Cerebellar cortex (tissue), 1 donor: Measurements from ENCODE around the gene SH3BP4.

Source experiments
- DNase-seq: peaks from one replicate; pipeline ENCODE4 v3.0.0-alpha.2; 2015; ENCODE audit warnings: low spot score

SH3BP4 gene

DNA sequence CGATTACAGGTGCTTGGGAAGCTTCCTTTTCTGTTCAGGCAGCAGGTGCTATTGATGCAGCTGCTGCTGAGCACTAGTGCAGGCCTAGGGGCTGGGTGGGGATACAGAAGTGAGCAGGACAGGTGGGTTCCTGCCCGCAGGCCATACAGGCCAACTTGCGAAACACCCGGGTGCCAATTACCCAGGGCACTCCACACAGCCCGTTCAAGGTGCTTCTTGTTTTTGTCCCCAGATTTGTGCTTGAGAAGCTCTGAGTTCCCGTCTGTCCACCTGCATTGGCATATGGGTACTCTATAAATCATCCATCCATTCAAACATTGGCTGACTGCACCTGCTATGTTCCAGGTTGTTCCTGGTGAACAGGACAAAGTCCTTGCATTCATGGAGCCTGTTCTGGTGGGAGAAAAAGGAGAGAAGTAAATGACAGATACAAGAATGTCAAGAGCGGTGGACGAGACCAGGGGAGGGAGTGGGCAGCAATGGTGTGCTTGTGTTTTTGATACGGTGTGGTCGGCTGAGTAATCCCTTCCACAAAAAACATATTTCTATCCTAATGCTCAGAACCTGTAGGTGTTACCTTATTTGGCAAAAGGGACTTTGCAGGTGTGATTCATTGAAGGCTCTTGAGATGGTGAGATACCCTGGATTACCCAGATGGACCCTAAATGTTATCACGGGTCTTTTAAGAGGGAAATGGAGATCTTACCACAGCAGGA lies 31.4 kb downstream of the SH3BP4 start:
- no peak for DNase-seq

DNA sequence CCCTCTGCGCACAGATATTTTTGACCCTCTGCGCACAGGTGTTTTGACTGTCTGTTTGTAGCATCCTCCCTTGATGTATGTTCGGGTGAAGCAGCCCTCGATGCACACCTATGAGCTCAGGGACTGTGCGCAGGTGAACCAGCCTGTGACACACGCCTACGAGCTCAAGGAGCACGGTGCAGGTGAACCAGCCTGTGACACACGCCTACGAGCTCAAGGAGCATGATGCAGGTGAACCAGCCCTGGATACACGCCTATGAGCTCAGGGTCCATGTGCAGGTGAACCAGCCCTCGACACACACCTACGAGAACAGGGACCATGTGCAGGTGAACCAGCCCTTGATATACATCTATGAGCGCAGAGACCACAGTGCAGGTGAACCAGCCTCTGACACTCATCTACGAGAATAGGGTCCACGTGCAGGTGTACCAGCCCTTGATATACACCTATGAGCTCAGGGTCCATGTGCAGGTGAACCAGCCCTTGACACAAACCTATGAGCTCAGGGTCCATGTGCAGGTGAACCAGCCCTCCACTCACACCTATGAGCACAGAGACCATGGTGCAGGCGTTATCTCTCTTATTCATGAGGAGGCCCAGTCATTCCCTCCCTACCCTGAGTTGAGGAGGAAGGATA lies 33.9 kb downstream of the SH3BP4 start:
- no peak for DNase-seq

DNA sequence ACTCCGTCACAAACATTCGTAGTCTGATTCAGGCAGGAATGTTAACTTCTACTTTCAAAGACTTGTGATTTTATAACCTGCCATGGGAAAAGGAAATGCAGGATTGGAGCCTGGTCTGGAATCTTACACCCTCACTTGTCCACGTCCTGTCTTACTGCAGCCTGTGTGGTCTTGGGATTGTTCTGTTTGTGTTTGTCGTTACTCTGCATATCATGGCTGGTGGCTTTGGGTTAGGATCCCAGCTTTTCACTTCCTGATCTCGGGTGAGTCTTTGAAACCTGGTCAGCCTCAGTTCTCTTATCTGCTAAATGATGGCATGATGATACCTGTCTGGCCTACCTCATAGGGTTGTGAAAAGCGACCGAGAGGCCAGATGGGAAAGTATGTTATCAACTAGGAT lies 34.6 kb downstream of the SH3BP4 start:
- DNase-seq: no peak

DNA sequence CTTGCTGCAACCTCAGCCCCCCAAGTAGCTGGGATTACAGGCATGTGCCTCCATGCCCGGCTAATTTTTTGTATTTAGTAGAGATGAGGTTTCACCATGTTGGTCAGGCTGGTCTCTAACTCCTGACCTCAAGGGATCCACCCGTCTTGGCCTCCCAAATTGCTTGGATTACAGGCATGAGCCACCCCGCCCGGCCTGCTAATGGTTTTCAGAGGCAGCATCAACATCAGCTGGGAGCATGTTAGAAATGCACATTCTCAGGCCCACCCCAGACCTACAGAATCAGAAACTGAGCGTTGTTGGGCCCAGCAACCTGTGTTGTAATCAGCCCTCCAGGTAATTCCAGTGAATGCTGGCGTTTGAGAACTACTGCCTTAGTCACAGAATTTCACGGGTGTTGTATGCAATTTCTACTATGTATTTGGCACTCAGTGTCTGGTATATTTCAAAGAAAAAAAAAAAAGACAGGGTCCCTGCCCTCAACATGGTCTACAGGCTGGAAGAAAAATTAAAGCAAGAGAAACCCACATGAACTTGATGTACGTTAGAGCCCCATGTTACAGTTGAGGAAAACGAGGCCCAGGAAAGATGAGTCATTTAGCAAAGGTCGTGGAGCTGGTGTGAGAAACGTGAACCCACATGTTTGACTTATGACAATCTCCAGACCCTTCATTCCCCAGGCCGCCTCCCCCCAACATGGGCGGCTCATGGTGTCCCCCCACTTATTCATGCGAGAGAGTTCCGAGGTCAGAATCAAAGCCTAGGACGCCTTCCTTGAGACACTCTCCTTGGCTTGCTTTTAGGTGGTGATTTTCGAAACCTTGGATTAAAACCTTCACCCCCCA lies 35.3 kb downstream of the SH3BP4 start:
- no peak for DNase-seq

DNA sequence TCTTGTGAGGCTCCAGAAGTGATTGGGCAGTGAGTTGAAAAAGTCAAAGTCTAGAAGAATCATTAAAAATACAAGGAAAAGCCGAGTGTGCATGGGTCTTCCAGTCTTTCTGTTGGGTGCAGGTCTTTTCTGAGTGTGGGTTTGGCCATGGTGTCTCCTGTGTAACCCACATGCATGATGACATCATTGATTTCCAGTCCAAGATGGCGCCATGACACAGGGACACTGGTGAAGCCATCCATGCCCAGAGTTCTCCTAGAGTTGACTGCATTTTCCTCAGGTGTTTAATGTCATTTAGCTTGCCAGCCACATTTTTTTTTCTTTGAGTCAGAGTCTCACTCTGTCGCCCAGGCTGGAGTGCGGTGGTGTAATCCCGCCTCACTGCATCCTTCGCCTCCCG lies 35.9 kb downstream of the SH3BP4 start:
- DNase-seq: no peak

DNA sequence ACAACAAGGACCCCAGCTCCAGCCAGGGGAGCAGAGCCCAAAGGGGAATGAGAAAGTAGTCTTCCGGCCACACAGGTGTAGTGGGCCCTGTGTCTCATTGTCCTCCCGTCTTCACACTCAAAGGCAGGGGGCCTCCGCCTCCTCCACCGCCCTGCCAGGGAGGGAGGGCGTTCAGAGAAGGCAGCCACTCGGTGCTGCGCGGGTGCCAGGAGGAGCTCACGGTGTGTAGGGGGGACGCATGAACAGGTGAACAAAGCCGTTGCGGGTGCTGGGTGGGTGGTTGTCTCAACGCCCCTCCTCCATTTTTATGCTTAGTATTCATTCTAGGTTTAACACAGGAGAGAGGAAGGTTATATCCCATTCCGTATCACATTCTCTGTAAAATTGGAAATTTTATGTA lies 36.7 kb downstream of the SH3BP4 start:
- DNase-seq: no peak

DNA sequence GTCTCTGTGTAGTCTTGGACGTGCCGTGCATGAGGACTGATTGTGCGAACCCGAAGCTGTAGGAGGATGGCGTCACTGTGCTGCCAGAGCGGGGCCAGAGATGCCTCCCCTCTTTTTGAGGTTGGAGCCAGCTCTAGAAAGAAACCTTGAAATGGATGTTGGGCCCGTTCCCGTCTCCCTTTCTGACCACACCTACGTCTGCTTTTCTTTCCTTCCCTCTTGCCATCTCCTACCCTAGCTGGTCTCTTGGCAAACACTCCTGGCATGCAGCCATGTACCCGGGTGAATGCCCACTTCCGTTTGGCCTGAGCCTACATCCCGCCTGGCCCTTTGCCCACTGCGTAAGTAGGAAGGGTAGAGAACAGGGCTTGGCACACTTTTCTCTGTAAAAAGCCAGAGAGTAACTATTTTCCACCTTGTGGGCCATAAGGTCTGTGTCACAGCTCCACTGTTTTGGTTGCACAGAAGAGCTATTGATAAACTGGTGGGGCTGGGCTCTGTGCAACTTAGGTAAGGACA lies 37.4 kb downstream of the SH3BP4 start:
- no peak for DNase-seq

DNA sequence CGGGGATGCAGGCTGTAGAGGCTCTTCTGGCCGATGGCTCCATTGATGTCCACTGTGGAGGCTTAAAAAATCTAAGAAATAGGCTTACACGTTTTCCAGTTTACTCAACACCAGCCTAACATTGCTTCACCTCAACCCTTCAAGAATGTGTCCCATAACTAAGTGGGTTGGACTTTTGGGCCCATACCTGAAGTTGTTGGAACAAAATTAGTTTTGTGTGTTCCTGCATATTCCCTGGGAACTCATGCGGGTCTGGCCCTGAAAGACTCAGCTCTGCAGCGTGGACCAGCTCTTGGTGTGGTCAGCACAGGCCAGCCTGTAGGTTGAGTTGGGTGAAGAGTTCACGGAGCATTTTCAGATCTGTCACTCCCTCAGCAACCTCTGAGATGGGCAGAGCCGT lies 38.5 kb downstream of the SH3BP4 start:
- DNase-seq: no peak

DNA sequence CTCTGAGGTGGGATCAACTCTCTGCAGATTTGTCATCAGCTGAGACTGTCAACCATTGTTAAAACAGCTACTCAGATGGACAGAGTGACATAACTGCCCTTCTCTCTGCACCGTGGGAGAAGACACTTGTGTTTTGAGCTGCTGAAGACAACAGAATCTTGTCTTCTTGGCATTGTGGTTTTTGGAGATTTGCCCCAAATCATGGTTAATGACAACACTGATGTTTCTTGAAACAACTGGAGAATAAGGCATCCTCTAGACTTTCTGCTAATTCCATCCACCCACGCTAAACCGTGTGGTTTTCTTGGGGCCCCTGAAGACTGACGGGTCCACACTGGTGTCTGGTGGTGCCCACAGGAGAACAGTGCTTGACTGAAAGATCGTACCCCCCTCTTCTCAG lies 39.5 kb downstream of the SH3BP4 start:
- no peak for DNase-seq

DNA sequence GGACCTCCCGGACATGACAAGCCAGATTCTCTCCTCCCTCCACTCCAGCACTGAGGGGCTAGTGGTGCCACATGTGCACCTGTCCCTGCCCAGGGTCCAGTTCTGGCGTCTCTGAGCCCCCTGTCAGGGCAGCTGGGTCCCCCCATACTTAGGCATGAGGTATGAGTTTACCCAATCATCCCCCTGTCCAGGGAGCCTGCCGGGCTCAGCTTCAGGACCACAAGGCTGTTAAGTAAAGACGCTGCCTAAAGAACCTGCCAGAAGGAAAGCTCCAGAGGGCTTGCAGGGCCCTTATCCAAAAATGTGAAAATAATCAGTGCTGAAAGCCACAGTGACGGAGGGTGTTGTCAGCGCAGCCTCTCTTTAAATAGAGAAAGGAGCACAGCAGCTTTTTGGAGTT lies 40.0 kb downstream of the SH3BP4 start:
- no peak for DNase-seq

DNA sequence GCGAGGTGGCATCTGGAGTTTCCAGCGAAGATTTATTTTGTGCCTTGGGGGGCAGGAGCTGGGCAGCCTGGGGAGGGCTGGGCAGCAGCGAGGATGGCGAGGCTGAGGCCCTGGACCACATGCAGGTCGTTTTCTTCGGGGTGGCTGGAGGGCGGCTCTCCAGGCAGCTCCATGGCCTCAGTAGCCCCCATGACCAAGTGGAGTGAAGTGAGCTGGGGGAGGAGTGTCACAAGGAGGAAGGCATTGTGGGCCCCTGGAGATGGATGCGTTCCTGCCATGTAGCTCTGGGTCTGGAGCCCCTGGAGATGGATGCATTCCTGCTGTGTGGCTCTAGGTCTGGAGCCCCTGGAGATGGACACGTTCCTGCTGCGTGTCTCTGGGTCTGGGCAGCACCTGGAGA lies 40.4 kb downstream of the SH3BP4 start:
- DNase-seq: no peak

DNA sequence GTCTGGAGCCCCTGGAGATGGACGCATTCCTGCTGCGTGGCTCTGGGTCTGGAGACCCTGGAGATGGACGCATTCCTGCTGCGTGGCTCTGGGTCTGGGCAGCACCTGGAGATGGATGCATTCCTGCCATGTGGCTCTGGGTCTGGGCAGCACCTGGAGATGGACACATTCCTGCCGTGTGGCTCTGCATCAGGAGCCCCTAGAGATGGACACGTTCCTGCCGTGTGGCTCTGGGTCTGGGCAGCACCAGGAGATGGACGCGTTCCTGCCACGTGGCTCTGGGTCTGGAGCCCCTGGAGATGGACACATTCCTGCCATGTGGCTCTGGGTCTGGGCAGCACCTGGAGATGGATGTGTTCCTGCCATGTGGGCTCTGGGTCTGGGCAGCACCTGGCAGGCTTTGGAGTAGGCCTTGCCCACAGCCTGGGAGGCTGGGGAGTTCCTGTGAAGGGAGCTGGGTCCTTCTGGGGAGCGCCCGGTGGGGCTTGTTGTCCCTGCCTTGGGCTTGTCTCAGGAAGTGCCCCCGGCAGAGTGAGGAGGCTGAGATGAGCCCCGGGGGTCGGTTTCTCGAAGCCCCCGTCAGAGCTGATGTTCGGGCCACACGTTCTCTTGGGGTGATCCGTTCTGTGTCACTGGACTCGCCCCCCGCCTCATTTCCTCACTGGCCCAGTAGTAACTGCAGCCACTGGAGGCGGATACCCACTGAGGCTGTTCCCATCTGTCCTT lies 41.0 kb downstream of the SH3BP4 start:
- no peak for DNase-seq

DNA sequence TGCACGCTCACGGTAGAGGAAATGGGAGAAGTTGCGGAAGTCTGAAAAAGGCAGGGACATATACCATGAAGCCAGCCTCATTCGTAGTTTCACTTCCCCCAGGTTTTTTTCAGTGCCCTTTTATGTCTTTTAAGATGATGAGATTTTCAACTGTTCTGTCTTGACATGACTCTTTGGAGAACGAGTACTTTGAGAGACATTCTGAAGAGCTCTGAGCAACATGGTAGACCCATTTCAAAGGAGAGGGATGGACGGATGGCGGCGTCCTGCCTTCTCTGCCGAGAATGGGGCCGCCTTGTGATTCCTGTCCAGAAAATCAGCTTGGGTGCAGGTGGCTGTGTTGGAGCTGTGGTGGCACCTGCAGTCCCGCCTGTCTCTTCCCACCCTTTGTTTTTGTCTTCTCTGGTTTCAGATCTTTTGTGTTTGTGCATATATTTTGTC lies 41.7 kb downstream of the SH3BP4 start:
- DNase-seq: no peak

DNA sequence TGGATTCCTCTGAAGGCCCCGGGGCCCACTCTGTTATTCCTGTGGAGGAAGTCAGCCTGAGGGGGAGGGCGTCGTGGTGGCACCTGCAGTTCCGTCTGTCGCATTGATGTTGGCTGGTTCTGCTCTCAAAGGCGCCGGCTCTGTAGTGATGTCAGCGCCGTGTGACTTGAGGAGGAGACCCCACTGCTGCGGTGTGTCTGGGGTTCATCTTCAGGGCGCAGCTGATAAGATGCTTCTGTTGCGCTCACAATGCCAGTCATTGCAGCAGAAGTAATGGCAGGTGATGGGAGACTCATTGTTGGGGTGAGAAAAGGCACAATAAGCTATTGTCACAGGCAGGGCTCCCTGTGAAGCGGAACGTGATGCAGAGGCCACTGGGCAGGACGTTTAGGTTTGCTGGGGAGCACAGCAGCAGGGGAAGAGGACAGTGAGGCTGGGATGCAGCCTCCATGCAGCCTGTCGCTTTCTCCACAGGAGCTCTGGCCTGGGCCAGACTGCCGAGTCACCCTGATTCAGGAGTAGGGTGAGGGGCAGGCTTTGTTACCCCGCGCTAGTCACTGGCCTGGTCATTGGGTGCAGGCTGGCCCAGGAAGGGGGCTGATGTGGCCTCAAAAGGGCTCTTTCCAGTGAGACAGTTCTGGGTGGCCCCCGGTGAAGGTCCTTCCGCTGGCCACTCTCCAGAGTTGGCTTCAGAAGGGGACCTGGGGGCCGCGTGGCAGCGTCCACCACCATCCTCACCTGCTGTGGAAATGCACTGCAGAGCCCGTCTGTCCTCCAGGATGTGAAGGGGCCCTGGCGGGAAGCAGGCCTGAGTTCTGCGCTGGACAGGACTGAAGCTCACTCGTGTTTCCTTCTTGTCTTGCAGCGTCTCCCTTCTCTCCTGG lies 42.9 kb downstream of the SH3BP4 start:
- DNase-seq: no peak

DNA sequence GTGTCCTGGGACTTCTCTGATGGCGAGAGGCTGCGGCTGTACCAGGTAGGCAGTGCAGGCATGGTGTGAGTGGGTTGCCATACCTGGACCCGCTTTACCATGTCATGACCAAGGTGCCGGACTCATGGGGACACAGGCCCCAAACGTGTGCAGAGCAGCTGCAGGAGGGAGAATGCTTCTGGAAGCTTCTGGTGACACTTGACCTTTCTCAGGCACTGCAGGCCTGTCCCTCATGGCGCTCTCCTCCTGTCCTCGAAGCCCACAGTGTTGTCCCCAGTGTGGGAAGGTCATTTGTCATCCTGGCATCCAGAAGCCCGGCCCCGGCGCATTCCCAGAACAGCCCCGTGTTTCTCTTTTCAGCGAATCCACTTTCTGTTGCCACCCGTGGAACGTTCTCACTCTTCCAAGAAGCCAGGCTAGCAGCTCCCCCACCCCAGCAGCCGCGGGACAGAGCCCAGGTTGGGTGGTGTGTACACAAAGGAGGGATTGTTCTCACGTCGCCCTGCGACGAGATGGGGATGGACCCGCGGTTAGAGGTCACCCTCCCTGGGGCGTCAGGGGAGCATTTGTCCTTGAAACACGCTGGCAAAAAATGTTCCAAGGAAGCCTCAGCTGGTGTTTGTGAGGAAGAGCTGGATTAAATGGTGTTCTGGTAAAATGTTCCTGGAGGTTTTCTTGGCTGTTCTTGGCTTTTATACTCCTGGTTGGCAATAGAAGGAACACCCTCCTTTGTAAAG lies 43.7 kb downstream of the SH3BP4 start:
- DNase-seq: no peak

DNA sequence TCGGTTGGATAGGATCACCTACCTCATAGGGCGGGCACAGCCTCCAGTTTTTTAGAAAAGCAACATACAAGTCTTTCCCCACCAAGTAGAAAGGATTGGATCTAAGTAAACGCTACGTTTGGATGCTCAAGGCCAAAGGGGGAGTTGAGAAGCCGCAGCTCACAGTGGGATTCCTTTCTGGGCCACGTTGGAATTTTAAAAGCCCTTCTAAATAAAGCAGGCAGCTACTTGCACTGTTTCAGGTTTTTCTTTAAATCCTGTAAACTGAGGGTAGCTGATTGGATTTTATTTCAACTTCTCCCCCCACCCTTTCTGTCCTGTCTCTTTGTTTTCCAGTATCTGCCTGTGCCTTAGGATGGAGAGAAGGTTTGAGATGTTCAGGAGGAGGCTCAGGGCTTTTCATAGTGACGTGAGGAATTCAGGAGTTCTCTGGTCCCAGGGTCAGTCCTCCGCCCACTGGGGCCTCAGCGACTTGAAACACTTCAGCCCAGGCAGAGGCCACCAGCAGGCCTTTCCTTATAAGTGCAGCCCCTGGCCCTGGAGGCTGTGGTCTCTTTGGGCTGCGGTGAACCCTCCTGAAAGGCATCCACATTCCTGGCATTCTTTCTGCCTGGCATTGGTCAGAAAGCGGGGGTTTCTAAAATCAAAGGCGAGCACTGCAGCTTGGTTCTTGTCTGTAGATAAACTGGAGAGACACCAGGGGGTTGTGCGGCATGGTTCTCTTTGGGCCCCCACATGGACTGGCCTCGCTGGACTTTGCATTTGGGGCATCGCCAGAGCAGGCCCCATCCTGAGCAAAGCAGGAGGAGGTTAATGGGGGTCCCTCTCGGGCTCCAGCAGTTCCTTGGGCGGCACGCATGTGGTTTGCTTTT lies 44.5 kb downstream of the SH3BP4 start:
- peak; percentile 37 for DNase-seq

DNA sequence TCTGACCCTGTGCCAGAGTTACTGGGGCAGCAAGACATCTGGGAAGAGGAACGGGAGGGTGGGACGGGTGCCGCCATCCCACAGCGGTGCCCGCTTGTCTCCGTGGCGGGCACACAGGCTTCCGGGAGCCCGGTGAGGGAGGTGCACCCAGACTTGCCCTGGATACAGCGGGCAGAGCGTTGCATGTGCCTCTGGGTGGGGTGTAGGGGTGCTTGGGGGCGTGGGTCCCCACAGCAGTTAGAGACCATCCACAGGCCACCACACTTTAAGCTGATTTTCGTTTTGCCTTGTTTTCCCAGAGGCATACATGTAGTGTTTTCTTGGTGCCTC lies 45.1 kb downstream of the SH3BP4 start:
- DNase-seq: no peak

DNA sequence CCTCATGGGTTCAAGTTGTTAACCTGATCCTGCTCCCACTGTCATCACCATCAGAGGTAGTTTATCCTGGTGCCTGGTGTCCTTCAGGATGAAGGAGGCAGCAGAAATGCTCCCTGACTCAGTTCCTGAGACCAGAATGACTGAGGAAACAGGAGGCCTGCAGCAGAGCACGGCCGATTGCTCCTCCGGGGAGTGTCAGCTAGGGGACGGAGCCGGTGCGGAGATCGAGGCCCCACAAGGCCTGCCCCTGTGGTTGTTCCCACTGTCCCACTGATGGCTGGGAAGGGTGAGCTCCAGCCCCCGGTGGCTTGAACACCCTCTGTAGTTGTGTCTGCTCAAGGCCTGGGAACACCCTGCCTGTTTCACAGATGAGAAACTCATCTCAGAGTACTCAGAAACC lies 45.6 kb downstream of the SH3BP4 start:
- no peak for DNase-seq

DNA sequence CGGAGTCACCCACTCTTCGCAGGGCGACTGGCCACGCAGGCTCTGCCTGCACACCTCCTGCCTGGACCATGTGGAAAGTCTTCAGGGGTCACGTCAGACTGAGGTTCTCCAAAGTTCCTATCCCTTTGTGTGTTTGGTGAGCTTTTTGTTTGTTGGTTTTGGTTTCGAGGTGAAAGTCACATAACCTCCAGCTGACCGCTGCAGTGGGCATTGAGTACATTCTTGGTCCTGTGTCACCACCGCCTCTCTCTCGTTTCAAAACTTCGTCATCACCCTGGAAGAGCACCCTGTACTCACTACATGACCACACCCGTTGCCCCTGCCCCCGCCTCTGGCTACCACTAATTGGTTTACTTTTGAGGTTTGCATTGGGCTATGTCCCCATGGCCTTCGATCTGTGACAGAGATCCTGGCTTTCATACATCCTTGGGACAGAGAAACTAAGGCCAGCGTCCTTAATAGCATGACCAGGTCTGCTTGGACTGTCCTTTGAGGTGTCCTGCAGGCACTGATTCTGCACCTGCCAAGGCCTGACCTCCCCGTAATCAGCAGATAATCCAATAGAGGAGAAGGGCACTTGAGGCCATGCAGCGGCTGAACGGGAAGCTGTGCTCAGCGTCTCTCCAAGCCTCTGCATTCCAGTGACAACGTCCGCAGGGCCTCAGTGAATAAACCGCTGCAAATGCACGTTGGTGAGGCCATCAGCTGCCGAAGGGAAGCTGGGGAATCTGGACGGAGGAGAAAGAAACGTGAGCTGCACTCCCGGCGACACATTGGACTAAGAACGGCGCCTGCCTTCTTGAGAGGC lies 46.8 kb downstream of the SH3BP4 start:
- DNase-seq: no peak
